Kidney epithelial cell (primary cell): ENCODE measurements around the gene RNF168. TPM values are rescaled to one million over a fixed set of nuclear protein-coding genes. Genes with fewer than 3 reads are reported as not detected.
"Not testable (repeated sequence)": the region's sequence is repeated elsewhere in the genome, so short reads cannot be mapped to it uniquely, and the experiment has no call there.

Source experiments
- DNase-seq: peaks from one replicate; pipeline ENCODE4 v3.0.0-alpha.2; 2010; ENCODE audit warnings: low read depth
- H3K27me3 ChIP-seq: 2 replicates; pipeline ENCODE4 v1.6.0; 2011; ENCODE audit warnings: low read length; ENCODE audit not compliant: control insufficient read depth, insufficient read depth
- H3K36me3 ChIP-seq: 2 replicates; pipeline ENCODE4 v1.5.1; 2011; ENCODE audit warnings: low read length; ENCODE audit not compliant: control insufficient read depth, insufficient read depth
- H3K4me3 ChIP-seq: 2 replicates; pipeline ENCODE4 v1.5.1; 2011; ENCODE audit warnings: low read depth, mild to moderate bottlenecking, control low read depth, low read length
- CTCF ChIP-seq: IDR thresholded peaks from 2 replicates; pipeline ENCODE4 v1.5.1; 2011; ENCODE audit warnings: mild to moderate bottlenecking, moderate library complexity, low read length, control low read depth, inconsistent platforms; ENCODE audit not compliant: insufficient read depth, poor library complexity, severe bottlenecking
- total RNA-seq: library from RNA; depleted of rRNA; stranded (reverse); fragments of >200 nt; gene quantifications from 2 replicates; pipeline ENCODE4 v1.2.3, GENCODE V29; 2015

Gene RNF168
- total RNA-seq, 1 donor from 2014 or later = 11.7 TPM

DNA sequence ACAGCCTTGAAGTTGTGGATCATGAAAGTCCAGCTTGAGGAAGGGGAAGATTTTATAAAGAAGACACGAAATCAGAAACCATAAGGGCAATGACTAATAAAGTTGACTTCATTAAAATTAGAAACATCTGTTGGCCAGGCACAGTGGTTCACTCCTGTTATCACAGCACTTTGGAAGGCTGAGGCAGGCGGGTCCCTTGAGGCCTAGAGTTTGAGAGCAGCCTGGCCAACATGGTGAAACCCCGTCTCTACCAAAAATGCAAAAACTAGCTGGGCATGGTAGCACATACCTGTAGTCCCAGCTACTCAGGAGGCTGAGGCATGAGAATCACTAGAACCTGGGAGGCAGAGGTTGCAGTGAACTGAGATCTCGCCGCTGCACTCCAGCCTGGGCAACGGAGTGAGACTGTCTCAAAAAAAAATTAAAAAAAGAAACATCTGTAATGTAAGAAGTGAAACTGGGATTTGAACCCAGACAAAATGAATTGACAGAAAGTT lies 63.5 kb downstream of the RNF168 start:
- no peak for TF ChIP-seq CTCF
- no peak for DNase-seq
- Histone ChIP-seq H3K36me3 (no peaks in the 10 kb centered on the region), H3K27me3 (no peaks in the 10 kb centered on the region), H3K4me3 (no peak overlapping the region)

DNA sequence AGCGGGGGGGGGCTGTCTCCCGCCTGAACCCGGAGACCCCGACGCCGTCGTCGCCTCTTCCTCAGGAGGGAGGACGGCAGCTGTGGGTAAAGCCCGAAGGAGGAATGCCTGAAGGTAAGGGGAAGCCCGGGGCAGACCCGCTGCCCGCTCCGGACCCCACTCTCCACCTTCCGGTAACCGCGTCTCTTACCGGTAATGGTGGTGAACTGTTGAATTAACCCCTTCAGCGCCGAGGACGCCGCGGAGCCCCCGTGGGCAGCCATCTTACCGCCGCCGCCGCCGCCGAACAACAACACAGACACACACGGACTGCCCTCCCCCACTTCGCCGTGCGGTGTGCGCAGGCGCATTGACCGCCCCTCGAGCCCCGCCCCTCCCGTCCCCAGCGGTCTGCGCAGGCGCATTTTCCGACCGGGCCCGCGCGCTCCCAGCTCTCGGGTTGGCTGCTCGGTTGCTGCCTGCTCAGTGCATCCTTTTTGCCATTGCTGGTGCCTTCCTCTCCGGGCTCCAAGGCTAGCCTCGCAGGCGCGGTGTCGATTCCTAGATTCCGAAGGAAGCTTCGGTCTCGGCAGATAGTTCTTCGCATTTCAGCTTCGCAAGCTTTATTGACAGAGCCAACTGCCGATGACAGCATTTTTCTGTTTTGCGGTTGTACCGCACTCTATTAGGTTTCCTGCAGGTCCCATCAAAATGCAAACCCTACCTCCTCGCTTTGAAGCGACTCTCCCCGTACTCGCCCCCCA lies 71.3 kb downstream of the RNF168 start, which contains the start of gene UBXN7:
TSS of gene UBXN7 (minus strand) at position 291 of the 743 bp plus-strand sequence. CDS start at position 263, 28 bp downstream.
- Histone ChIP-seq H3K27me3 (no peaks in the 10 kb centered on the region), H3K4me3 (peak within 1 kb of the TSS; percentile 97), H3K36me3 (no peaks in the 10 kb centered on the region)
- TF ChIP-seq CTCF = no peak
- DNase-seq = peak; percentile 51

GRCh38 chr3:196431181-196432136 lies 72.1 kb downstream of the RNF168 start:
- TF ChIP-seq CTCF = no peak
- peak; percentile 47 for DNase-seq
- Histone ChIP-seq H3K36me3 (no peaks in the 10 kb centered on the region), H3K27me3 (no peaks in the 10 kb centered on the region), H3K4me3 (peak overlapping the region; percentile 97)

DNA sequence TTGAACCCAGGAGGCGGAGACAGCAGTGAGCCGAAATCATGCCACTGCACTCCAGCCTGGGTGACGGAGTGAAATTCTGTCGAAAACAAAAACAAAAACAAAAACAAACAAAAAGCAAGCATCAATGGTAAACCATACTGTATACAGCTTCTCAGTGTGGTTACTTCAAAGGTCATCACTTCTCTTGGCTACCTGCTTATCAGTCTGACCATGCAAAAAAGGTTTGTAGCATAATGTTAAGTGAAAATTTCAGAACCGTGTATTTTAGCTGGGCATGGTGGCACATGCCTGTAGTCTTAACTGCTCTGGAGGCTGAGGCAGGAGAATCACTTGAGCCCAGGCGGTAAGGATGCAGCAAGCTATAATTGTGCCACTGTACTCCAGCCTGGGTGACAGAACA lies 75.5 kb downstream of the RNF168 start:
- Histone ChIP-seq H3K36me3 (no peaks in the 10 kb centered on the region), H3K27me3 (no peaks in the 10 kb centered on the region), H3K4me3 (no peak overlapping the region)
- DNase-seq = no peak
- TF ChIP-seq CTCF = no peak

GRCh38 chr3:196424421-196424820 lies 79.1 kb downstream of the RNF168 start:
- not testable (repeated sequence) for H3K4me3 ChIP-seq, DNase-seq, H3K27me3 ChIP-seq, H3K36me3 ChIP-seq
